ENCODE results near the gene RSAD2. TPM values are rescaled to one million over a fixed set of nuclear protein-coding genes. Genes with fewer than 3 reads are reported as not detected.

Gene RSAD2
- total RNA-seq, 1 donor from 2014 or later, result 0.67 TPM

GRCh38 chr2:6917071-6917760 is 39.6 kb downstream of the RSAD2 start, which contains the start of gene RNF144A:
RNF144A (plus strand) TSS chr2:6917412; CDS start chr2:6996927, 79,515 bp downstream.
- Mint-ChIP-seq H3K4me1 (peaks cover 6% of the 10 kb centered on the region), H3K9me3 (no peaks in the 10 kb centered on the region), H3K27ac (no peak within 1 kb of the TSS), H3K36me3 (ENCODE audit: low read depth) (no peaks in the 10 kb centered on the region), H3K27me3 (peaks cover 9% of the 10 kb centered on the region), H3K4me3 (peak within 1 kb of the TSS; percentile 72)
- DNase-seq (peak; percentile 80), ATAC-seq (ENCODE audit: low read depth) (peak; percentile 93)
- intact Hi-C loops (cut with micrococcal nuclease), result loop anchor here (5.0 kb wide), 2 partner anchors 40 to 90 kb away; partner anchors contain the start of gene RSAD2
- ChIA-PET CTCF (interaction anchor here (0.9 to 2.4 kb wide), 5 partner anchors 12 to 127 kb away, joined by 3 to 8 read pairs (median 5); no protein-coding TSS in a partner anchor), POLR2A (interaction anchor here (0.6 kb wide), 1 partner anchor 1920 kb away, joined by 3 read pairs; the partner anchor contains the start of gene KIDINS220)
- TF ChIP-seq CTCF (IDR thresholded peaks at IDR 0.05), result no peak

GRCh38 chr2:6917761-6918421 is 40.3 kb downstream of the RSAD2 start:
- intact Hi-C loops (cut with micrococcal nuclease), result loop anchor here (5.0 kb wide), 2 partner anchors 41 to 89 kb away; partner anchors contain the start of gene RSAD2
- no peaks in the 10 kb centered on the region for H3K9me3 Mint-ChIP-seq
- DNase-seq, result peak; percentile 26
- H3K4me1 Mint-ChIP-seq, result peaks cover 6% of the 10 kb centered on the region
- ChIA-PET POLR2A (no interaction called here), CTCF (no interaction called here)
- peaks cover 9% of the 10 kb centered on the region for H3K27me3 Mint-ChIP-seq
- no peak for TF ChIP-seq CTCF (IDR thresholded peaks at IDR 0.05)
- ATAC-seq (ENCODE audit: low read depth), result peak; percentile 12
- no peaks in the 10 kb centered on the region for H3K36me3 Mint-ChIP-seq (ENCODE audit: low read depth)
- H3K4me3 Mint-ChIP-seq, result peak overlapping the region; percentile 53
- no peak overlapping the region for H3K27ac Mint-ChIP-seq

GRCh38 chr2:6919901-6920742 is 42.5 kb downstream of the RSAD2 start:
- DNase-seq (no peak), ATAC-seq (ENCODE audit: low read depth) (no peak)
- Mint-ChIP-seq H3K27me3 (peaks cover 12% of the 10 kb centered on the region), H3K4me1 (peaks cover 6% of the 10 kb centered on the region), H3K36me3 (ENCODE audit: low read depth) (no peaks in the 10 kb centered on the region), H3K27ac (no peak overlapping the region), H3K4me3 (no peak overlapping the region), H3K9me3 (no peaks in the 10 kb centered on the region)
- POLR2A ChIA-PET, result no interaction called here
- intact Hi-C loops (cut with micrococcal nuclease), result loop anchor here (5.0 kb wide), 2 partner anchors 43 to 87 kb away; partner anchors contain the start of gene RSAD2
- CTCF ChIA-PET, result no interaction called here
- TF ChIP-seq CTCF (IDR thresholded peaks at IDR 0.05), result no peak

GRCh38 chr2:6920743-6921064 is 43.1 kb downstream of the RSAD2 start:
- Mint-ChIP-seq H3K27me3 (peaks cover 12% of the 10 kb centered on the region), H3K27ac (no peak overlapping the region), H3K36me3 (ENCODE audit: low read depth) (no peaks in the 10 kb centered on the region), H3K9me3 (no peaks in the 10 kb centered on the region), H3K4me3 (no peak overlapping the region), H3K4me1 (peaks cover 6% of the 10 kb centered on the region)
- ATAC-seq (ENCODE audit: low read depth) (no peak), DNase-seq (no peak)
- ChIA-PET CTCF (no interaction called here), POLR2A (no interaction called here)
- no peak for TF ChIP-seq CTCF (IDR thresholded peaks at IDR 0.05)
- intact Hi-C loops (cut with micrococcal nuclease), result no loop called here

Data from activated B cell treated with CpG ODN at 0.5 μM for 24 hours (primary cell).